Mucosa of stomach (tissue), 1 donor: Measurements from ENCODE around the gene VPS26A.

Source experiments
- H3K27me3 ChIP-seq: one replicate; pipeline ENCODE4 v1.7.0; 2013; ENCODE audit warnings: mild to moderate bottlenecking, low read length; ENCODE audit not compliant: control insufficient read depth, insufficient read depth
- H3K36me3 ChIP-seq: one replicate; pipeline ENCODE4 v1.7.0; 2013; ENCODE audit warnings: low read length; ENCODE audit not compliant: control insufficient read depth, insufficient read depth
- H3K4me1 ChIP-seq: one replicate; pipeline ENCODE4 v1.7.0; 2013; ENCODE audit warnings: mild to moderate bottlenecking, low read length; ENCODE audit not compliant: control insufficient read depth, insufficient read depth
- H3K4me3 ChIP-seq: one replicate; pipeline ENCODE4 v1.7.0; 2013; ENCODE audit warnings: low read length
- H3K9ac ChIP-seq: one replicate; pipeline ENCODE4 v1.7.0; 2013; ENCODE audit warnings: mild to moderate bottlenecking, low read length, moderate library complexity
- H3K9me3 ChIP-seq: one replicate; pipeline ENCODE4 v1.7.0; 2013; ENCODE audit warnings: mild to moderate bottlenecking, low read length, moderate library complexity; ENCODE audit not compliant: control insufficient read depth
- donor health status: Pancreatic carcinoma.

VPS26A gene

DNA sequence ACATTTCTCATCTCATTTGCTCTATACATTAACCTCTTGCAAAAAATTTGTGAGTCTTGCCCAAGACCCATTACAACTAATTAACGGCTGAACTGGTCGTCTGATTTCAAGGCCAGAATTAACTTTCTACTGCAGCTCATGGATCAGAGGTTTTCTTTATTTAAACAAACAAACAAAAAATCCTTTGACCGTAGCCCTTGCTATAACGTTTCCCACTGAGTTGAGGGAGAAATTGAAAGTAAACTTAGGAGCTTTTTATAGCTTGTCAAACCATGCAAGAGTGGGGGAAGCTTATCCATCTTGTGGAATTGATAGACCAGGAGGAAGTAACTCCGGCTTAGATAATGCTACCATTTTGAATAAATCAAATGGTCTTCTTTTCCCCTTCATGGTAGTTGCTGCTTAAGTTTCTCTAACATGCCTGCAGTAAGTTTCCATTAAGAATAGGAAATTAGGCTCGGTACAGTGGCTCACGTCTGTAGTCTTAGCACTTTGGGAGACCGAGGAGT lies 32.8 kb upstream of the VPS26A start:
- no peaks in the 10 kb centered on the region for H3K27me3 ChIP-seq
- no peaks in the 10 kb centered on the region for H3K9me3 ChIP-seq
- no peak overlapping the region for H3K9ac ChIP-seq
- H3K36me3 ChIP-seq, result no peaks in the 10 kb centered on the region
- no peak overlapping the region for H3K4me3 ChIP-seq
- peaks cover under 1% of the 10 kb centered on the region for H3K4me1 ChIP-seq

DNA sequence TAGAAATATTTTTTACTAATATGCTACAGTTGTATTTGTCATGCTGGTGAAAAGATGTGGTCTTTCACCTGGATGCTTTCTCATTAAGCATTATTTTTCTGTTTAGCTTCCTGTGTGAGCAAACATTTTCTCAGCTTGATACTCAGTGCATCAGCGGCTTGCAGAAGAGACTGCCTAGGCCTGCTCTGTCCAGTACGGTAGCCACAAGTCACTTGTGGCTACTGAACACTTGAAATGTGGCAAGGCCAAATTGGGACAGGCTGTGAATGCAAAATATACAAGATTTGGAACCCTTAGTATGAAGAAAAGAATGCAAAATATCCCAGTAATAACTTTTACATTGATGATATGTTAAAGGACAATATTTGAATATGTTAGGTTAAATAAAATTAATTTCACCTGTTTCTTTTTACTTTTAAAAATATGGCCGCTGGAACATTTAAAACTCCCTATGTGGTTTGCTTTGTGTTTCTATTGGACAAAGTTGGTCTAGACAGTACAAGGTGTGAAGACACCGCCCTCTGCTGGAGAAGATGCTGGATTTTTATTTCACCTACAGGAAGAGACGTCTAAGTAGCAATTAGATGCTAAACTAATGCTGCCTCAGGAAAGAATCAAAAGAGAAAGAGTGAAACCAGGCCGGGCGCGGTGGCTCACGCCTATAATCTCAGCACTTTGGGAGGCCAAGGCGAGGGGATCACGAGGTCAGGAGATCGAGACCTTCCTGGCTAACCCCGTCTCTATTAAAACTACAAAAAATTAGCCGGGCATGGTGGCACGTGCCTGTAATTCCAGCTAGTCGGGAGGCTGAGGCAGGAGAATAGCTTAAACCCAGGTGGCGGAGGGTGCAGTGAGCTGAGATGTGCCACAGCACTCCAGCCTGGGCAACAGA lies 30.8 kb upstream of the VPS26A start:
- Histone ChIP-seq H3K9ac (no peak overlapping the region), H3K4me3 (no peak overlapping the region), H3K27me3 (no peaks in the 10 kb centered on the region), H3K4me1 (no peaks in the 10 kb centered on the region), H3K9me3 (no peaks in the 10 kb centered on the region), H3K36me3 (no peaks in the 10 kb centered on the region)

DNA sequence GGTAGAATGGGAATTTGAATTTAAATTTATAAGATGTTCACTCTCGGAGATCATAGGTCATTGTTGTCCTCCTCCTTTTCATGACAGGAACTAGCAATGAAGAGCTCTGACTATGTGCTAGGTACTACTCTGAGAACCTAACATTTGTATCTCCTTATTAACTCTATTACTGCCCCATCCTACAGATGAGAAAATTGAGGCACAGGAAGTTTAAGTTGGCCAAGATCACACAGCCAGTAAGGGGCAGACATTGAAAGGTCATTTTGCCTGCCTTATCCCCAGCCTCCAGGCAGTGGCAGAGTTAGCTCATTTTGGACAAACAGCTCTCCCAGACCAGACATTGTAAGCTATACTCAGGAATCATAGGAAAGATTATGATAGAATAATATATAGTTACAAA lies 30.0 kb upstream of the VPS26A start:
- Histone ChIP-seq H3K9ac (no peak overlapping the region), H3K4me1 (no peaks in the 10 kb centered on the region), H3K27me3 (no peaks in the 10 kb centered on the region), H3K4me3 (no peak overlapping the region), H3K36me3 (no peaks in the 10 kb centered on the region), H3K9me3 (no peaks in the 10 kb centered on the region)

- no peaks in the 10 kb centered on the region for H3K9me3 ChIP-seq
- no peaks in the 10 kb centered on the region for H3K36me3 ChIP-seq
- H3K9ac ChIP-seq, result no peak overlapping the region
- H3K4me3 ChIP-seq, result no peak overlapping the region
- H3K27me3 ChIP-seq, result no peaks in the 10 kb centered on the region
- H3K4me1 ChIP-seq, result no peaks in the 10 kb centered on the region
Measured at GRCh38 chr10:69096045-69096444, 27.9 kb upstream of the VPS26A start.

- no peaks in the 10 kb centered on the region for H3K4me1 ChIP-seq
- H3K9ac ChIP-seq, result no peak overlapping the region
- H3K4me3 ChIP-seq, result no peak overlapping the region
- H3K9me3 ChIP-seq, result no peaks in the 10 kb centered on the region
- H3K36me3 ChIP-seq, result no peaks in the 10 kb centered on the region
- H3K27me3 ChIP-seq, result peaks cover 4% of the 10 kb centered on the region
Measured at GRCh38 chr10:69097729-69098128, 26.2 kb upstream of the VPS26A start.

DNA sequence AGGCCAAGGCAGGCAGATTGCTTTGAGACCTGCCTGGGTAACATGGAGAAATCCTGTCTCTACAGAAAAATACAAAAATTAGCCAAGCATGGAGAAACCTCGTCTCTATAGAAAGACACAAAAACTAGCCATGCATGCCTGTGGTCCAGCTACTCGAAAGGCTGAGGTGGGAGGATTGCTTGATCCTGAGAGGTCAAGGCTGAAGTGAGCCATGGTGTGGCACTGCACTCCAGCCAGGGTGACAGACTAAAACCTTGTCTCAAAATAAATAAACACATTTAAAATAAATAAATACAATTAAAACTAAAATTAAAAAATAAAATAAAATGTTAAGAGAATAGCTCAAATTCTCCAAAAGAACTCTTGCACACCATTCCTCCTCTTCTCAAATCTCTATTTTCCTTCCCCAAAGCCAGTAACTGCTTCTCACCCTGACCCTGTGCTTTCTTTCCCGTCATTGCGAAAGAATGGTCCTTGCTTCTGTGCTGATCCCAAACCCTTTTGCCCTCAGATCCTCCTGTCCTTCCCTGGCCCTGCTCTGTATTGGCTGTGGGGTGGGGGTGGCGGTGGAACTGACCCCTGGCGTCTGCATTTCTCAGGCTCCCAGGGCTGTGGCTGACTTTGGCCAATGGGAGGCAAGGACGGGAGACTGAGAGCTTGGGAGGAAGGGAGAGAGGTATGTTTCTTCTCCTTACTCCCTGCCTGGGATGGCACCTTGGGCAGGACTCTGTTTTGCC lies 23.7 kb upstream of the VPS26A start:
- no peaks in the 10 kb centered on the region for H3K9me3 ChIP-seq
- no peak overlapping the region for H3K9ac ChIP-seq
- H3K36me3 ChIP-seq, result no peaks in the 10 kb centered on the region
- no peak overlapping the region for H3K4me3 ChIP-seq
- no peaks in the 10 kb centered on the region for H3K4me1 ChIP-seq
- H3K27me3 ChIP-seq, result peaks cover 4% of the 10 kb centered on the region

GRCh38 chr10:69101451-69102095 lies 22.4 kb upstream of the VPS26A start:
- no peaks in the 10 kb centered on the region for H3K9me3 ChIP-seq
- no peaks in the 10 kb centered on the region for H3K4me1 ChIP-seq
- H3K9ac ChIP-seq, result no peak overlapping the region
- H3K27me3 ChIP-seq, result peaks cover 4% of the 10 kb centered on the region
- no peaks in the 10 kb centered on the region for H3K36me3 ChIP-seq
- no peak overlapping the region for H3K4me3 ChIP-seq

- Histone ChIP-seq H3K9me3 (no peaks in the 10 kb centered on the region), H3K4me3 (no peak overlapping the region), H3K9ac (no peak overlapping the region), H3K27me3 (peaks cover 4% of the 10 kb centered on the region), H3K4me1 (no peaks in the 10 kb centered on the region), H3K36me3 (no peaks in the 10 kb centered on the region)
Measured at GRCh38 chr10:69102440-69102839, 21.5 kb upstream of the VPS26A start.

- Histone ChIP-seq H3K4me1 (no peaks in the 10 kb centered on the region), H3K4me3 (no peak overlapping the region), H3K9ac (no peak overlapping the region), H3K9me3 (no peaks in the 10 kb centered on the region), H3K27me3 (peaks cover 4% of the 10 kb centered on the region), H3K36me3 (no peaks in the 10 kb centered on the region)
Measured at GRCh38 chr10:69103784-69104183, 20.2 kb upstream of the VPS26A start.

DNA sequence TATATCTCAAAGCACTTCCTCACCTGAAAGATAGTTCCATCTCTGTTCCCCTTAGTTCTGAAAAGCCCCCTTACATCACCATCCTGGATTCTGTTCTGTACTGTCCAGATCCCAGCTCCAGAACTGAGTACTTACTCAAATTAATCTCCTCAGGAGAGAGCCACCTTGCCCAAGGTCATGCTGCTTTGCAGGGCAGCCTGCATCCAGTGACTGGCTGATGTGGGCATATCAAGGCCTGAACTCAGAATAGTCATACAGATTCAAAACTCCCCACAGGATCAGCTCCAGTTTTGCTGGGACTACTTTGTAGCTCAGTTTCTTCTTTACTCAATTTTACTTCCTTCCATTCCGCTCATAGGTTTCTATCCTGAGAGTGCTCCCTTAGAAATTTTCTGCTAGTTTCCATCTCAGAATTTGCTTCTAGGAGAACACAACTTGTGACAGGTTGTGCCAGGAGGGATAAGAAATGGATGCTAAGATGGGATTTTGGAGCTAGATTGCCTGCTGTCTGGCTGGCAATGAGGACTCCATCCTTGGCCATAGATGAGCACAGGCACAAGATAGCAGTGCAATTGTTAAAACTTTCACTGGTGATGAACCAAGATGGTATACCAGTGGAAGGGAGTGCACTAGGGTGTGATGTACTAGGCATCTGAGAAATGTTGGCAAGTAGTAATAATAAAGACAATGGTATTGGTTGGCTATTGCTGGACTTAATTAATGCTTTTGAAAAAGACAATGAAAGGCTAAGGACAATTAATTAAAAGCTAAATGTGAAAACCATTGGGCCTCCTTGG lies 18.8 kb upstream of the VPS26A start:
- H3K4me1 ChIP-seq, result no peaks in the 10 kb centered on the region
- no peaks in the 10 kb centered on the region for H3K9me3 ChIP-seq
- H3K36me3 ChIP-seq, result no peaks in the 10 kb centered on the region
- no peak overlapping the region for H3K9ac ChIP-seq
- H3K27me3 ChIP-seq, result peaks cover 4% of the 10 kb centered on the region
- H3K4me3 ChIP-seq, result no peak overlapping the region

- H3K4me1 ChIP-seq, result no peaks in the 10 kb centered on the region
- no peaks in the 10 kb centered on the region for H3K36me3 ChIP-seq
- H3K4me3 ChIP-seq, result no peak overlapping the region
- H3K9ac ChIP-seq, result no peak overlapping the region
- H3K9me3 ChIP-seq, result no peaks in the 10 kb centered on the region
- no peaks in the 10 kb centered on the region for H3K27me3 ChIP-seq
Measured at GRCh38 chr10:69107176-69107490, 16.8 kb upstream of the VPS26A start.
